Activated CD8-positive, alpha-beta memory T cell treated with anti-CD3 and anti-CD28 coated beads for 4 hours (primary cell): ENCODE results near the gene OR51V1.
"Not testable (repeated sequence)": the region's sequence is repeated elsewhere in the genome, so short reads cannot be mapped to it uniquely, and the experiment has no call there.

Experiments
- DNase-seq, 2 donors: peaks; one replicate each; pipeline ENCODE4 v3.0.0-alpha.2; 2020; ENCODE audit warnings: low read depth in 2 of 2

The OR51V1 gene

DNA sequence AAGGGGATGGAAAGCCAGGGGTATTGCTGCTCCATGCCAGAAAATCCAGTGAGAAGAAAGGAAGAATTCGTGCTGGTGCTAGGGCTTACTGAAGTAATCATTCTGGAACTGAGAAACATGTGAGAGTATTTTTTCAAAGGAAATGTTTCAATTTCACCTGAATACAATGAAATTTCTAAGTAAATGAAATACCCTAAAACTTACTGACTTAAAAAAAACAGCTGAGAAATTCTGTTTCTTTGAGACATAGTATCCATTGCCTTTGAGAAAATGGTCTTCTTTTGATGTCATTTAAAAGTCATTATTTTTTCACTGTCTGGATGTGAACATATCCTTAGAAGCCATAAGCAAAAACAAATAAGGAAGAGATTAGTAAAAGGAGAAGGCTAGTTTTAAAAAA is at the start of gene OR51V1:
TSS of gene OR51V1 (minus strand) at position 101 of the 400 bp plus-strand sequence. CDS start at position 101, 0 bp downstream.
- DNase-seq, result no peak

DNA sequence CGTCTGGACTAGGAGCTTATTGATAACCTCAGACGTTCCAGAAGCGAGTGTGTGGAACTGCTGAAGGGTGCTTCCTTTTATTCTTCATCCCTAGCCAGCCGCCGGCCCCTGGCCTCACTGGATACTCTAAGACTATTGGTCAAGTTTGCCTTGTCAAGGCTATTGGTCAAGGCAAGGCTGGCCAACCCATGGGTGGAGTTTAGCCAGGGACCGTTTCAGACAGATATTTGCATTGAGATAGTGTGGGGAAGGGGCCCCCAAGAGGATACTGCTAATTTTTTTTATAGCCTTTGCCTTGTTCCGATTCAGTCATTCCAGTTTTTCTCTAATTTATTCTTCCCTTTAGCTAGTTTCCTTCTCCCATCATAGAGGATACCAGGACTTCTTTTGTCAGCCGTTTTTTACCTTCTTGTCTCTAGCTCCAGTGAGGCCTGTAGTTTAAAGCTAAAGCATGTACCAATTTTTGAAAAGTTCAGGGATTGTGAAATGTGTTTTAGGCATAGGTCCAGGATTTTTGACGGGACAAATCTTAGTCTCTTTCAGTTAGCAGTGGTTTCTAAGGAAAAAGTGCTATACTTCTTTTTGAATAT is 49.4 kb upstream of the OR51V1 start, which contains the start of gene HBG1:
TSS of gene HBG1 (minus strand) at position 51 of the 590 bp plus-strand sequence. CDS start 53 bp downstream, outside the sequence.
- DNase-seq, result not testable (repeated sequence)

- not testable (repeated sequence) for DNase-seq
Observed at GRCh38 chr11:5248498-5248897, 48.0 kb upstream of the OR51V1 start.

GRCh38 chr11:5247472-5248192 is 47.1 kb upstream of the OR51V1 start:
- DNase-seq, result no peak

- DNase-seq, result no peak
Observed at GRCh38 chr11:5246772-5247471, 46.4 kb upstream of the OR51V1 start.

DNA sequence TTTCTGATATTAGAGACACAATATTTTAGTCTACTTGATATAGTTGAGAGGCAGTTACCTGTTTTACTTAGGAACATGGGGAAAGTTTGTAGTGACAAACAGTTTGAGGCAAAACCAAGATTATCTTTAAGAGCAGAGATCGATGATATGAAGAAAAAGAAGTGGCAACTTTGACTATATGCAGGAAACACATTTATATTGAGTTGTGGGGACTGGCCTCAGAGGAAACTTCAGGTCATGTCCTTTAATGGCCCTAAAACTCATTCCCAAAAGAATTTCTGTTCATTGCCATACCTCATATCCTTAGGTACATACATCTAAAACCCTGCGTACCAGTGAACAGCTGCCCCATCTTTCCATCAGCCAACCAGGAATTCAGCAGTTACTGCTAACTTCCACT is 44.7 kb upstream of the OR51V1 start:
- DNase-seq, result no peak

- DNase-seq, result no peak
Observed at GRCh38 chr11:5243816-5244180, 43.3 kb upstream of the OR51V1 start.

DNA sequence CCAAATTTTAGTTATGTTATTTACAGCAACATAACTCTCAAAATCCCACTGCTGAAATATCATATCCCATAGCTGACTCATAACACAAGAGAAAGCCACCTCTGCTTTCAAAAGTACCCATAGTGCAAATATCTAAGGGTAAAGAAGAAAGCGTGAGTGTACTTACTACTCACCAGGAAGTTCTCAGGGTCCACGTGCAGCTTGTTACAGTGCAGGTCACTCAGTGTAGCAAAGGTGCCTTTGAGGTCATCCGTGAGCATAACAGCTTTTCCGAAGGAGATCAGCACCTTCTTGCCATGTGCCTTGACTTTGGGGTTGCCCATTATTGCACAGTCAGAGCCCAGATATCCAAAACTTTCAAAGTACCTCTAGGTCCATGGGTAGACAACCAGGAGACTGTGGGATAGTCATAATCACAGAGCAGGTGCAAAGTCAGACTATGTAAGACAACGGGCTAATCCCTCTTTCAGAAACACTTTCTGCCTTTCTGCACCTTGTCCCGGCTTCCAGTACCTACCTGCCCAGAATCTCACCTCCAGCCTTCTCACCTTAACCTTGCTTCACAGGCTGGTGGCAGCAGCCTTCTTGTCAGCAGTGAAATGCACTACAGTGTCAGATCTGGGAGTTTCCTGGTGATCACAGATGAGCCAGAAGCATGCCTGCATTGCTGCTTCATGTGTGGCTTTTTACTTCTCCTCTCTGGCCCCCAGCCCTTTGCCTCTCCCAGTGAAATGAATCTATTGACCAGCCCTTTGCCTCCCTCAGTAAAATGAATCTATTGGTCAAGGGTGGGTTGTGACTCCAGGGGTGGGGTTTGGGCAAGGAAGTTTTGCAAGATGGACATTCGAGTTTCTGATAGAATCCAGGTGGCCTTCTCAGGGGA is 42.7 kb upstream of the OR51V1 start:
- no peak for DNase-seq

- DNase-seq, result no peak
Observed at GRCh38 chr11:5242208-5242607, 41.7 kb upstream of the OR51V1 start.

- DNase-seq, result no peak
Observed at GRCh38 chr11:5241458-5241857, 41.0 kb upstream of the OR51V1 start.

DNA sequence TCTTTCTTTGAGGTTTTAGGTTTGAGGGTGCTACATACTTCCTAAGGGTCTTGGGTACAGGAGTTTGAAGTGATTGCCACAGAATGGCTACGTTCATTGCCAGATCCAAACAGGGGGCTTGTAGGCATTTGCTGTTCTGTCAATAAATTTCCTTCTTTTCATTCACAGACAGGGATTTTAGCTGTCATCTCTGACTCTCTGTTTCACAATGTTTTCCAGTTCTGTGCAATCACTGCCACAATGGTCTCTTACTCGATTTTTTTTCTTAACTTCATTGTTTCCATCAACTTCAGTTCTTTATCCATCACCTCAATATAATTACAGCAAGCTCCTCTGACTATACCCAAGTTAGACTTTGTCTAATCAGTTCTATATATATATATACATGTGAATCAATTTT is 40.0 kb upstream of the OR51V1 start:
- no peak for DNase-seq

DNA sequence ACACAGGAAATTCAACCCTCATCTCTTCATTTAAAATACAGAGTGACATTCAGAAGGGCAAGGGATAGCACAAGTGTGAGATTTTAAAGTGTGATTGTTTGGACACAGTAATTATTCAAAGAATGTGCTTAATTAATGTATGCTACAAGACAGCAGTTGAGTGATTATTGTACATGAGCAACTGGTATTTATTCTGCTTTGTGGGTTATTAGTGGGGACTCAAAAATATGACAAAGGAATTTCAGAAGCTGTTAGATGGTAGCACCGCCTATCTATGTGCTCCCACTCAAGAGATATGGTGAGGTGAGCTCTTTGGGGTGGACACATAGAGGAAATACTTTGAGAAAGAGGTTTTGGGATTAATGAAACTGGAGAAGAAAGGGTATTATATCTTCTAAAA is 39.6 kb upstream of the OR51V1 start:
- no peak for DNase-seq

- no peak for DNase-seq
Observed at GRCh38 chr11:5239046-5239445, 38.6 kb upstream of the OR51V1 start.

GRCh38 chr11:5238486-5238885 is 38.0 kb upstream of the OR51V1 start:
- DNase-seq, result no peak

- no peak for DNase-seq
Observed at GRCh38 chr11:5237420-5237819, 36.9 kb upstream of the OR51V1 start.

DNA sequence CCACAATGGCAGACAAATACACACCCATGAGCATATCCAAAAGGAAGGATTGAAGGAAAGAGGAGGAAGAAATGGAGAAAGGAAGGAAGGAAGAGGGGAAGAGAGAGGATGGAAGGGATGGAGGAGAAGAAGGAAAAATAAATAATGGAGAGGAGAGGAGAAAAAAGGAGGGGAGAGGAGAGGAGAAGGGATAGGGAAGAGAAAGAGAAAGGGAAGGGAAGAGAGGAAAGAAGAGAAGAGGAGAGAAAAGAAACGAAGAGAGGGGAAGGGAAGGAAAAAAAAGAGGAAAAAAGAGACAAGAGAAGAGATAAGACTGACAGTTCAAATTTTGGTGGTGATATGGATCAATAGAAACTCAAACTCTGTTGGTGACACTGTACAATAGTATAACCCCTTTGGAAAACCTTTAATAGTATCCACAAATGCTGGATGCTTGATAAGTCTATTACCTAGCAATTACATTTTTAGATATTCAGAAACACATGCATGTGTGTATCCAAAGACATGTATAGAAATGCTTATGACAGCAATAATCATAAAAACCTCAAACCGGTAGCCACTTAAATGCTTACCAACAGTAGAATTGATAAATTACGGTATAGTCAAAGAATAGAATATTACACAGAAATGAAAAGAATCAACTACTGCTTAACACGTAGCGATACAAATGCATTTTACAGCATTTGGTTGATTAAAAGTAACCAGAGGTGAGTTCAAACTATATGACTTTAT is 35.0 kb upstream of the OR51V1 start:
- no peak for DNase-seq

- no peak for DNase-seq
Observed at GRCh38 chr11:5234381-5234834, 33.9 kb upstream of the OR51V1 start, which contains the start of gene HBD. TSS of gene HBD (minus strand) at chr11:5234483. CDS start at chr11:5234433, 50 bp downstream.

DNA sequence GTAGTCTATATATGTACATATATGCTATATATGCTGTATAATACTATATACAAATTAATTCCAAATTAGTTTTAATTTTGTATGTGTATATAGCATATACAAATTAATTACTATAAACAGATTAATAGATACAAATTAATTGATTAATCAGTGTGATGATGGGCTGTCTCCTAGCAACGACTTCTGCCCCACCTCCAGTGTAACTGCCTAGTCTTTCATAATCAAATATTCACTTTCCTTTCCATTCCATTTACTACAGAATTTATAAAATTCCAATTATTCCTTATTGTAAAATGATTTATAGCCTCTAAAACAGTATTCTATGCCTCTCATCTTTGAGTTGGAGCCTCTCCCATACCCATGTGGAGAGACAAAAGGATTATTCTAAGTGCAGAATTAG is 32.8 kb upstream of the OR51V1 start:
- no peak for DNase-seq

GRCh38 chr11:5232821-5233220 is 32.3 kb upstream of the OR51V1 start:
- no peak for DNase-seq

GRCh38 chr11:5232176-5232575 is 31.7 kb upstream of the OR51V1 start:
- no peak for DNase-seq

GRCh38 chr11:5231111-5231510 is 30.6 kb upstream of the OR51V1 start:
- no peak for DNase-seq
